NCI-H345 treated with DMSO at 0.1 percent for 48 hours (cell line): Measurements from ENCODE around the gene GOT1.

Experiments
- DNase-seq: peaks from one replicate; lab custom pipeline; 2025; ENCODE audit not compliant: unreplicated experiment; lab: John Stamatoyannopoulos, UW

Gene GOT1

GRCh38 chr10:99364125-99364524 lies 66.3 kb downstream of the GOT1 start:
- DNase-seq = no peak

DNA sequence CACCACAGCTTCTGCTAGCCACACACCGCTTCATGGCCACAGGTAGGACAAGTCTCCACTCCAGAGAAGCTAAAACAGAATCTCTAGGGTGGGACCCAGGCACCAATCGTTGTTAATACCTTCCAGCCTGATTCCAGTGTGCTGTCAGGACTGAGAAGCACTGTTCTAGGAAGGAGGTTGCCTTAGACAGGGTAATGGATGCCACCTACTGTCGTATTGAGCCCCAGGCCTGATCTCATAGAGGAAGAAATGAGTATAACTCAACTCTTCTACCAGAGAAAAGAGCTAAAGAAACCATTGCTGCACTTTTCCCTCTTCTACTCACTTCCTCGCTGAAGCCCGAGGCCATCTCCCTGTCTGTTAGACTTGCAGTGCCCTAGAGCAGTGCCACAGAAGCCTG lies 69.5 kb downstream of the GOT1 start:
- DNase-seq = no peak

DNA sequence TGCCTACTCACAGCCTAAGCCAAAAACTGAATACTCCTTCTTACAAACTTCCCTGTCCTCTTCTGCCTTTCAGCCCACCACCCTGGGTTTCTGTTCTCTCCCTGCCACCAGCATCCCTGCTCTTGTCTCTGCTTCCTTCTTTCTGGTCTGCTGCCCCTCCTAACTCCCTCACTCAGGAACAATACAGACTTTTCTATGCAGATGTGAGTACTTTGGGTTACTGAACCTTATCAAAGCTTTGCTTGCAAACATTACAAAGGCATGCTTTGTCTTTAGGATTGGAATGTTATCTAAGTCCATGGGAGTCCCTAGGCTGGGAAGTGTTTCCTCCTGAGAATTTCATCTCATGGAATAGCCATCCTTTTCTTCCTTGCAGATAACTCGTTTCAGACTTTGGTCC lies 72.3 kb downstream of the GOT1 start:
- no peak for DNase-seq

DNA sequence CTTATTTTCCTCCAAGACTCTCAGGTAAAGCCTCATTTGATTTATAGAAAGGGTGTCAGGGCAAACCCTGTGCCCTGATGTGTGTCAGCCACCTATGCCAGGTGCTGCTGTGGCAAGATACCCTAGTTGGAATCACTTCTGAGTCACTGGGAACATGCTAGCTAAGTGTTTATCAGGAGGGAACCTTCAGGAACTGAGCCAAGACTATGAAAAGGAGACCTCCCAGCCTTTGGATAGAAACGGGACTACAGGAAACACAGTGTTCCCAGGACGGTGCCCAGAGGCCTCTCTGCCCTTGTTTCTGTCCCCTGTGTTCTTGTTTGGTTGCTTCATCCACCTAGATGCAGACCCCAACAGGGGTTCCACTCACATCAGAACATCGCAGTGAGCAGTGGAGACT lies 72.7 kb downstream of the GOT1 start:
- no peak for DNase-seq

DNA sequence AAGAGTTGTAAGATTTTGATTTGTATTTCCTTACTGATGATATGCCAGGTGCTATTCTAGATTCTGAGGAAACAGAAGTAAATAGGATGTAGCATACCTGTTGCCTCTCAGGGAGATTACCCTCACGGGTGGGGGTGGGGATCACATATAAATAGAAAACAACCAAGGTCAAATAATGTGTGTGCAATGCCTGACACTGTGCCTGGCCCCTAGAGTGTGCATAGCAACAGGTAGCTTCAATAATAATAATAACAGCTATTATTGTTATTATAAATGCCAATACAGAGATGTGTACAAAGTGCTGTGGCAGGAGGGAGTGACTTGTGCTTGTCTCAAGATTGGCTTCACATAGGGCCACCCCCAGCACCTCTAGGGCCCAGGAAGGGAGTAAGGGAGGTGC lies 77.2 kb downstream of the GOT1 start:
- no peak for DNase-seq

- DNase-seq = no peak
These were observed 82.8 kb downstream of the GOT1 start for GRCh38 chr10:99347672-99348071.
